SU-DHL-6 (cell line): ENCODE measurements around the gene HNF1B.

Experiments used
- H2AFZ ChIP-seq: fragments of 200-600 bp; sonication (generic); 2 replicates; pipeline ENCODE4 v1.6.1; 2014; ENCODE audit warnings: low read depth, mild to moderate bottlenecking, moderate library complexity, mixed read lengths, antibody characterized with exemption, low read length; ENCODE audit not compliant: severe bottlenecking
- H3F3A ChIP-seq: fragments of 200-600 bp; shearing (Covaris generic); 2 replicates; pipeline ENCODE4 v1.6.0; 2016; ENCODE audit warnings: antibody characterized with exemption, mild to moderate bottlenecking; ENCODE audit not compliant: insufficient read depth
- H3K27ac ChIP-seq: fragments of 200-600 bp; sonication (generic); 2 replicates; pipeline ENCODE4 v1.5.1; 2016; ENCODE audit warnings: low read depth, mild to moderate bottlenecking, low read length, moderate library complexity, mixed read lengths
- H3K27me3 ChIP-seq: fragments of 200-600 bp; sonication (generic), shearing (Covaris generic); 2 replicates; pipeline ENCODE4 v1.6.0; 2014; ENCODE audit warnings: mild to moderate bottlenecking, low read length
- H3K36me3 ChIP-seq: fragments of 200-600 bp; sonication (generic); 2 replicates; pipeline ENCODE4 v1.6.1; 2014; ENCODE audit warnings: mild to moderate bottlenecking, low read length, mixed read lengths
- H3K4me2 ChIP-seq: fragments of 300-600, 200-600 bp; shearing (Covaris generic), sonication (generic); 2 replicates; pipeline ENCODE4 v1.6.0; 2014; ENCODE audit warnings: low read length, low read depth, mild to moderate bottlenecking; ENCODE audit not compliant: poor library complexity, severe bottlenecking
- H3K4me3 ChIP-seq: fragments of 200-600 bp; sonication (generic); 2 replicates; pipeline ENCODE4 v1.5.1; 2014; ENCODE audit warnings: antibody characterized with exemption, low read length, mild to moderate bottlenecking, mixed read lengths; ENCODE audit not compliant: insufficient read depth, poor library complexity, severe bottlenecking
- H3K79me2 ChIP-seq: fragments of 200-600 bp; sonication (generic); 2 replicates; pipeline ENCODE4 v1.6.1; 2014; ENCODE audit warnings: mild to moderate bottlenecking, low read length, moderate library complexity; ENCODE audit not compliant: insufficient read depth
- H3K9ac ChIP-seq: fragments of 200-600 bp; sonication (generic); 2 replicates; pipeline ENCODE4 v1.7.0; 2014; ENCODE audit warnings: mild to moderate bottlenecking, low read length
- H3K9me2 ChIP-seq: fragments of 200-600 bp; sonication (generic); replicated peaks from 2 replicates; pipeline ENCODE4 v1.6.1; 2014; ENCODE audit warnings: low read length; ENCODE audit not compliant: insufficient read depth
- H3K9me3 ChIP-seq: fragments of 200-600 bp; sonication (generic); 2 replicates; pipeline ENCODE4 v1.6.1; 2014; ENCODE audit warnings: low read length, mixed read lengths; ENCODE audit not compliant: insufficient read depth
- H4K20me1 ChIP-seq: fragments of 200-600 bp; sonication (generic); 2 replicates; pipeline ENCODE4 v1.6.1; 2014; ENCODE audit warnings: low read depth, mild to moderate bottlenecking, antibody characterized with exemption, low read length, moderate library complexity, mixed read lengths
- EZH2phosphoT487 ChIP-seq: fragments of 200-600 bp; sonication (generic), shearing (Covaris generic); conservative IDR thresholded peaks from 2 replicates; pipeline ENCODE4 v1.6.1; 2018; ENCODE audit warnings: mild to moderate bottlenecking, antibody characterized with exemption, low read length, moderate library complexity, mixed read lengths
- TF ChIP-seq, protein P1 (sequence below): fragments of 200-600 bp; sonication (generic); IDR thresholded peaks from one replicate; pipeline ENCODE4 v1.5.1; 2017; ENCODE audit warnings: antibody characterized with exemption, mild to moderate bottlenecking, low read length, moderate library complexity; ENCODE audit not compliant: insufficient read depth, poor library complexity, severe bottlenecking

Gene HNF1B

DNA sequence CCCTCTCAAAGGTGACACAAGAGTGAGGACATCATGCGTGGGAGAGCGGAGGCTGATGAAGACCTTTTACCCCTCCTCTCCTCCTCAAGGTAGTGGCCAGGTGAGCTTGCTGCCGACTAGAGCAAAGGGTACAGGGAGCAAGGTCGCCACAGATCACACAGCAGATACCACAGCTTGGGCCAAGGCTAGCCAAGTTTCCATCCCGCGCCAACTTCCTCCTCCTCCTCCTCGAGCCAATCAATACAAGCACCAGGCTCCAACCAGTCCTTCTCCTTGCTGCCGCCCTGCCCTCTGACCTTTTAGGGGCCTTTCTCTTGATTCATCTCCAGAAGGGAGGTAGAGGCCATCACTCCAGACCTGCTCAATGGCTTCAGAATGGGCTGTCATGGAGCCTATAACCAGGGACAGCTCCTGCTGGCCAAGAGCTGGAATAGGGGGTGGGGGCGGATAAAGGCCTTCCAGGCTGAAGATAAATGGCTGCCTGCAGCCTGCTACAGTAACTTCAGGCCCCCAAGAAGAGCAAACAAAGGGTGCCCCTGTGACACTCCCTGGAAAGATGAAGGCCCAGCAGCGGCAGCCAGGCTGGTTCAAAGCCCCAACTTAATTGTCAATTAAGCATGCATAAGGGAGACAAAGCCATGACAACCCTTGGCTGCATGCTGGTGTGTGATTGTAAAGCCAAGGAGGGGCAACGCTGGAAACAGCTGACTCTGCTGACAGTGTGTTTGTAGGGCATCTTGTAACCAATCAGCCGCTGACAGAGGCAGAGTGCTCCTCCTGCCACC, 17.8 kb downstream of the HNF1B start:
- H3K79me2 ChIP-seq, result no peaks in the 10 kb centered on the region
- H3F3A ChIP-seq, result no peaks in the 10 kb centered on the region
- no peak overlapping the region for H3K4me3 ChIP-seq
- H3K9me3 ChIP-seq, result no peaks in the 10 kb centered on the region
- H2AFZ ChIP-seq, result no peak overlapping the region
- H3K9me2 ChIP-seq, result no peaks in the 10 kb centered on the region
- H3K4me2 ChIP-seq, result no peak overlapping the region
- no peaks in the 10 kb centered on the region for H3K36me3 ChIP-seq
- H3K27ac ChIP-seq, result no peak overlapping the region
- H3K9ac ChIP-seq, result no peak overlapping the region
- no peak for TF ChIP-seq EZH2phosphoT487
- TF ChIP-seq, protein P1, sequence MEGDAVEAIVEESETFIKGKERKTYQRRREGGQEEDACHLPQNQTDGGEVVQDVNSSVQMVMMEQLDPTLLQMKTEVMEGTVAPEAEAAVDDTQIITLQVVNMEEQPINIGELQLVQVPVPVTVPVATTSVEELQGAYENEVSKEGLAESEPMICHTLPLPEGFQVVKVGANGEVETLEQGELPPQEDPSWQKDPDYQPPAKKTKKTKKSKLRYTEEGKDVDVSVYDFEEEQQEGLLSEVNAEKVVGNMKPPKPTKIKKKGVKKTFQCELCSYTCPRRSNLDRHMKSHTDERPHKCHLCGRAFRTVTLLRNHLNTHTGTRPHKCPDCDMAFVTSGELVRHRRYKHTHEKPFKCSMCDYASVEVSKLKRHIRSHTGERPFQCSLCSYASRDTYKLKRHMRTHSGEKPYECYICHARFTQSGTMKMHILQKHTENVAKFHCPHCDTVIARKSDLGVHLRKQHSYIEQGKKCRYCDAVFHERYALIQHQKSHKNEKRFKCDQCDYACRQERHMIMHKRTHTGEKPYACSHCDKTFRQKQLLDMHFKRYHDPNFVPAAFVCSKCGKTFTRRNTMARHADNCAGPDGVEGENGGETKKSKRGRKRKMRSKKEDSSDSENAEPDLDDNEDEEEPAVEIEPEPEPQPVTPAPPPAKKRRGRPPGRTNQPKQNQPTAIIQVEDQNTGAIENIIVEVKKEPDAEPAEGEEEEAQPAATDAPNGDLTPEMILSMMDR, result no peak
- H4K20me1 ChIP-seq, result no peaks in the 10 kb centered on the region
- H3K27me3 ChIP-seq, result no peaks in the 10 kb centered on the region

DNA sequence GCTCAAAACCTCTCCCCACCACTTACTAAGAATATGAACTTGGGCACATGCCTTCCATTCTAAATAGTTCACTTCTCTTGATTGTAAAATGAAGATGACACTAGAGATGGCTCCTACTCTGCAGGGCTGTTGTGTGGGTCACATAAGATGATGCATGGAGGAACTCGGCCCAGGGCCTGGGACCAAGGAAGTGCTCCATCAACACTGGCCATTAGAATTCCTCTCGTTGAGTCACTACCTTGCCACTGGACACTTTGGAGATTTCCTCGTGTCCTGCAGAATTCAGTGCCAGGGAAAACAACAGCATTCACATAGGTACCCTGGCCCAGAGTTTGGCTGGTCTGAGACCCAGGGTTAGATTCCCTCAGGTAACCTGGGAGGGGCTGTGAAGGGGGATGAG, 18.6 kb downstream of the HNF1B start:
- Histone ChIP-seq H3K4me3 (no peak overlapping the region), H3K27me3 (no peaks in the 10 kb centered on the region), H3F3A (no peaks in the 10 kb centered on the region), H3K9me3 (no peaks in the 10 kb centered on the region), H3K36me3 (no peaks in the 10 kb centered on the region), H4K20me1 (no peaks in the 10 kb centered on the region), H3K4me2 (no peak overlapping the region), H3K9me2 (no peaks in the 10 kb centered on the region), H3K79me2 (no peaks in the 10 kb centered on the region), H3K27ac (no peak overlapping the region), H3K9ac (no peak overlapping the region), H2AFZ (no peak overlapping the region)
- no peak for TF ChIP-seq EZH2phosphoT487
- TF ChIP-seq, protein P1, result no peak

DNA sequence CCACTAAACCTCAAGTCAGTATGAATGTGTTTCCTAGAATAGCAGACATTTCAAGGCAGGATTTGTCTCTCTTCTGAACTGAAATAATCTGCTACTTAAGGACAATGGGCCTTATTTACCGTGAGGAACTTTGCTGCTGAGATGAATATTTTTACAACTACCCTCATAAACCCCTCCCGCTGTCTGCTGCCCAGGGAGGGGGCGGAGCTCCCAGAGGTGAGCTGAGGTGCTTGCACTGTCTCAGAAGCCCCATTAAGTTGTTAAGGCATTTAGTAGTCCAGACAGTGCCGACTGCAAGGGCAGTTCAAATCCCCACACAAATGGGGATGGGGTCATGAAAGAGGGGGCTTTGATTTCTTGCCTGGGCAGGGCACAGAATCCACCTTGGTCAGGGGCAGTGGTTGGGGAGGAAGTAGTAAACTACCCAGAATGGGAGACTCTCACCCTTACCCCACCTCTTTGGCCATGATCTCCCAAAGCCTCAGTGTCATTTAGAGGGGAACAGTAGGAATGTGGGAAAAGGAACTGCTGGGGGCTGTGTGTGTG, 19.2 kb downstream of the HNF1B start:
- Histone ChIP-seq H3K79me2 (no peaks in the 10 kb centered on the region), H3K9ac (no peak overlapping the region), H3K4me3 (no peak overlapping the region), H3F3A (no peaks in the 10 kb centered on the region), H4K20me1 (no peaks in the 10 kb centered on the region), H3K27ac (no peak overlapping the region), H3K27me3 (no peaks in the 10 kb centered on the region), H3K9me2 (no peaks in the 10 kb centered on the region), H3K9me3 (no peaks in the 10 kb centered on the region), H3K4me2 (no peak overlapping the region), H3K36me3 (no peaks in the 10 kb centered on the region), H2AFZ (no peak overlapping the region)
- TF ChIP-seq, protein P1, result no peak
- TF ChIP-seq EZH2phosphoT487, result no peak
